ENCODE results near the gene SESN3. TPM values are rescaled to one million over a fixed set of nuclear protein-coding genes. Genes with fewer than 3 reads are reported as not detected.

Gene SESN3
- polyA plus RNA-seq, 1 donor from 2014 or later, result 11.1 TPM

DNA sequence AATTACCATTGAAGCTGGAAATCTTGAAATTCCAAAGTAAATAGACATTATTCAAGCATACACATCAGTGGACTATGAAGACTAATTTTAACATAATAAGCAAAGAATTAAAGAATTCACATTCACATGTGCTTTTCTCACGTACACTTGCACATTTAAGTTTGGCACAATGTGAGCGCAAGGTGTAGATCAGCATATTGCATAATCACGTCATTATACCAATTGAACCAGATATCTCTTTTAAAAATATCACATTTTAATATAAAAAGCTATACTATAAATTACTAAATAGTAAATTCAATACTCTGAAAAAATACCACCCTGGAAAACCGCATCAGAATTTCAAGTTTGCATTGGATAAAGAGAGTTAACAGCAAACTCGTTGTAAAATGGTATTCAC, 60.7 kb downstream of the SESN3 start:
- no peaks in the 10 kb centered on the region for H3K79me2 ChIP-seq (replicated peaks; ENCODE audit: insufficient read depth, low read length)
- no peak overlapping the region for H3K4me2 ChIP-seq (ENCODE audit: low read length)
- no peak overlapping the region for H3K9ac ChIP-seq (ENCODE audit: low read length)
- H3K36me3 ChIP-seq (ENCODE audit: insufficient read depth, low read length), result no peaks in the 10 kb centered on the region
- H2AFZ ChIP-seq (ENCODE audit: low read depth, low read length), result no peak overlapping the region
- no peaks in the 10 kb centered on the region for H3K9me2 ChIP-seq (ENCODE audit: insufficient read depth, low read length)
- H4K20me1 ChIP-seq (ENCODE audit: insufficient read depth), result no peaks in the 10 kb centered on the region
- no peaks in the 10 kb centered on the region for H3K9me3 ChIP-seq (ENCODE audit: low read length)
- H3K27ac ChIP-seq (ENCODE audit: low read length), result no peak overlapping the region
- TF ChIP-seq, protein P1, sequence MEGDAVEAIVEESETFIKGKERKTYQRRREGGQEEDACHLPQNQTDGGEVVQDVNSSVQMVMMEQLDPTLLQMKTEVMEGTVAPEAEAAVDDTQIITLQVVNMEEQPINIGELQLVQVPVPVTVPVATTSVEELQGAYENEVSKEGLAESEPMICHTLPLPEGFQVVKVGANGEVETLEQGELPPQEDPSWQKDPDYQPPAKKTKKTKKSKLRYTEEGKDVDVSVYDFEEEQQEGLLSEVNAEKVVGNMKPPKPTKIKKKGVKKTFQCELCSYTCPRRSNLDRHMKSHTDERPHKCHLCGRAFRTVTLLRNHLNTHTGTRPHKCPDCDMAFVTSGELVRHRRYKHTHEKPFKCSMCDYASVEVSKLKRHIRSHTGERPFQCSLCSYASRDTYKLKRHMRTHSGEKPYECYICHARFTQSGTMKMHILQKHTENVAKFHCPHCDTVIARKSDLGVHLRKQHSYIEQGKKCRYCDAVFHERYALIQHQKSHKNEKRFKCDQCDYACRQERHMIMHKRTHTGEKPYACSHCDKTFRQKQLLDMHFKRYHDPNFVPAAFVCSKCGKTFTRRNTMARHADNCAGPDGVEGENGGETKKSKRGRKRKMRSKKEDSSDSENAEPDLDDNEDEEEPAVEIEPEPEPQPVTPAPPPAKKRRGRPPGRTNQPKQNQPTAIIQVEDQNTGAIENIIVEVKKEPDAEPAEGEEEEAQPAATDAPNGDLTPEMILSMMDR (IDR thresholded peaks at IDR 0.05; ENCODE audit: poor library complexity, severe bottlenecking), result no peak
- H3K27me3 ChIP-seq (ENCODE audit: insufficient read depth, low read depth, low read length), result no peaks in the 10 kb centered on the region
- no peak overlapping the region for H3K4me3 ChIP-seq (ENCODE audit: low read length)
- H3F3A ChIP-seq (ENCODE audit: insufficient read depth, low read length, poor library complexity, severe bottlenecking), result no peaks in the 10 kb centered on the region

DNA sequence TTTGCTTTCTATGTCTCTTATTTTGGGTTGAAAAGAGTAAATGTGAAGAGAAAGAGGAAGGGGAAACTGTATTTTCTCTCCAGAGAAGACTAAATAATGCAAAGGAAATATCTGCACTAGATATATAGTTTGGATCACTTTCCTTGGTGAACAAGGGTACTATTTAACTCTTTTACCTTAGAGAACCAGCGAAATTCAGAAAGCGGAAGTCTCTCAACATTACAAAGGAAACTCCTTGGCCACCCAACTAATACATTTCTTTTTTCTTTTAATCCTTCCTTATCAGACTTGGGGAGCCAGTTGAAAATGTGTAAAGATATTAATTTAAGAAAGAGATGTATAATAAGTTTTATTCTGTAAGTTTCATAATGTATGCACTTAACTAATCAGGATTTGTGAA, 64.2 kb downstream of the SESN3 start:
- Histone ChIP-seq H3K27ac (ENCODE audit: low read length) (no peak overlapping the region), H3K4me3 (ENCODE audit: low read length) (no peak overlapping the region)
- TF ChIP-seq, protein P2, sequence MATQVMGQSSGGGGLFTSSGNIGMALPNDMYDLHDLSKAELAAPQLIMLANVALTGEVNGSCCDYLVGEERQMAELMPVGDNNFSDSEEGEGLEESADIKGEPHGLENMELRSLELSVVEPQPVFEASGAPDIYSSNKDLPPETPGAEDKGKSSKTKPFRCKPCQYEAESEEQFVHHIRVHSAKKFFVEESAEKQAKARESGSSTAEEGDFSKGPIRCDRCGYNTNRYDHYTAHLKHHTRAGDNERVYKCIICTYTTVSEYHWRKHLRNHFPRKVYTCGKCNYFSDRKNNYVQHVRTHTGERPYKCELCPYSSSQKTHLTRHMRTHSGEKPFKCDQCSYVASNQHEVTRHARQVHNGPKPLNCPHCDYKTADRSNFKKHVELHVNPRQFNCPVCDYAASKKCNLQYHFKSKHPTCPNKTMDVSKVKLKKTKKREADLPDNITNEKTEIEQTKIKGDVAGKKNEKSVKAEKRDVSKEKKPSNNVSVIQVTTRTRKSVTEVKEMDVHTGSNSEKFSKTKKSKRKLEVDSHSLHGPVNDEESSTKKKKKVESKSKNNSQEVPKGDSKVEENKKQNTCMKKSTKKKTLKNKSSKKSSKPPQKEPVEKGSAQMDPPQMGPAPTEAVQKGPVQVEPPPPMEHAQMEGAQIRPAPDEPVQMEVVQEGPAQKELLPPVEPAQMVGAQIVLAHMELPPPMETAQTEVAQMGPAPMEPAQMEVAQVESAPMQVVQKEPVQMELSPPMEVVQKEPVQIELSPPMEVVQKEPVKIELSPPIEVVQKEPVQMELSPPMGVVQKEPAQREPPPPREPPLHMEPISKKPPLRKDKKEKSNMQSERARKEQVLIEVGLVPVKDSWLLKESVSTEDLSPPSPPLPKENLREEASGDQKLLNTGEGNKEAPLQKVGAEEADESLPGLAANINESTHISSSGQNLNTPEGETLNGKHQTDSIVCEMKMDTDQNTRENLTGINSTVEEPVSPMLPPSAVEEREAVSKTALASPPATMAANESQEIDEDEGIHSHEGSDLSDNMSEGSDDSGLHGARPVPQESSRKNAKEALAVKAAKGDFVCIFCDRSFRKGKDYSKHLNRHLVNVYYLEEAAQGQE (IDR thresholded peaks at IDR 0.05; ENCODE audit: borderline replicate concordance), result no peak
- TF ChIP-seq RAD21 (conservative IDR thresholded peaks at IDR 0.05), result no peak
- TF ChIP-seq POLR2AphosphoS5 (IDR thresholded peaks at IDR 0.05), result no peak
- TF ChIP-seq, protein P1 (IDR thresholded peaks at IDR 0.05; ENCODE audit: poor library complexity, severe bottlenecking), result no peak
- no peak for TF ChIP-seq TAF1 (IDR thresholded peaks at IDR 0.05; ENCODE audit: low read depth)
- no peak for TF ChIP-seq MXI1 (conservative IDR thresholded peaks at IDR 0.05; ENCODE audit: poor library complexity, severe bottlenecking)
- TF ChIP-seq EZH2 (IDR thresholded peaks at IDR 0.05; ENCODE audit: borderline replicate concordance, insufficient read depth, low read length, poor library complexity, severe bottlenecking), result no peak

More for the DNA sequence above, 64.2 kb downstream of the SESN3 start:
- no peaks in the 10 kb centered on the region for H3K9me3 ChIP-seq (ENCODE audit: low read length)
- no peak overlapping the region for H3K4me2 ChIP-seq (ENCODE audit: low read length)
- H3K27me3 ChIP-seq (ENCODE audit: insufficient read depth, low read depth, low read length), result no peaks in the 10 kb centered on the region
- H3K9ac ChIP-seq (ENCODE audit: low read length), result no peak overlapping the region
- H3K79me2 ChIP-seq (replicated peaks; ENCODE audit: insufficient read depth, low read length), result no peaks in the 10 kb centered on the region
- no peaks in the 10 kb centered on the region for H3F3A ChIP-seq (ENCODE audit: insufficient read depth, low read length, poor library complexity, severe bottlenecking)
- no peaks in the 10 kb centered on the region for H3K36me3 ChIP-seq (ENCODE audit: insufficient read depth, low read length)
- no peaks in the 10 kb centered on the region for H4K20me1 ChIP-seq (ENCODE audit: insufficient read depth)
- no peak overlapping the region for H2AFZ ChIP-seq (ENCODE audit: low read depth, low read length)
- no peaks in the 10 kb centered on the region for H3K9me2 ChIP-seq (ENCODE audit: insufficient read depth, low read length)
